ENCODE measurements around the gene SUN1. TPM values are rescaled to one million over a fixed set of nuclear protein-coding genes. Genes with fewer than 3 reads are reported as not detected.
A peak's percentile ranks its signal among the peaks of the same experiment; 100 is the strongest.
"Not testable (repeated sequence)": the region's sequence is repeated elsewhere in the genome, so short reads cannot be mapped to it uniquely, and the experiment has no call there.

The SUN1 gene
- polyA plus RNA-seq, 3 donors: 44.2 to 154 (median 51.5) TPM

- 100% methylated on average over 6 of the region's 12 CpGs for WGBS (ENCODE audit: insufficient coverage)
- no peak for TF ChIP-seq CTCF (IDR thresholded peaks at IDR 0.05)
- intact Hi-C loops (cut with micrococcal nuclease): no loop called here
- Mint-ChIP-seq H3K4me1 (peaks cover 43% of the 10 kb centered on the region), H3K4me3 (peak overlapping the region in 1 of 2 donors; percentile 7), H3K9me3 (peaks cover 0 to 7% (median 0%) of the 10 kb centered on the region in 7 donors), H3K36me3 (peaks cover 1 to 5% of the 10 kb centered on the region in 2 donors), H3K27ac (peak overlapping the region in 1 of 7 donors; percentile 56), H3K27me3 (ENCODE audit: low read depth in 3 of 3) (peaks cover 6 to 23% (median 13%) of the 10 kb centered on the region in 3 donors)
- Histone ChIP-seq H2AFZ (ENCODE audit: insufficient read depth, low read depth, low read length, poor library complexity, severe bottlenecking) (no peak overlapping the region), H3K36me3 (replicated peaks in 1 of 2; ENCODE audit: control insufficient read depth in 1 of 2, insufficient read depth in 2 of 2, low read length in 2 of 2) (no peaks in the 10 kb centered on the region), H3K9me3 (replicated peaks in 1 of 2; ENCODE audit: control insufficient read depth in 1 of 2, insufficient read depth in 1 of 2, low read length in 2 of 2) (peaks cover 0 to 2% of the 10 kb centered on the region in 2 donors), H3K4me2 (replicated peaks; ENCODE audit: extremely low read depth, low read length, poor library complexity, severe bottlenecking) (no peak overlapping the region), H3K9ac (ENCODE audit: insufficient read depth, low read length, poor library complexity, severe bottlenecking) (no peak overlapping the region), H3K27ac (ENCODE audit: low read depth in 1 of 2, low read length in 2 of 2) (peak overlapping the region in 1 of 2 donors; percentile 62), H3K4me1 (ENCODE audit: control insufficient read depth in 1 of 2, insufficient read depth in 2 of 2, low read length in 2 of 2) (peaks cover 27 to 34% of the 10 kb centered on the region in 2 donors), H3K4me3 (replicated peaks in 1 of 3; ENCODE audit: low read depth in 2 of 3, low read length in 3 of 3) (no peak overlapping the region), H4K20me1 (ENCODE audit: insufficient read depth, low read length) (no peaks in the 10 kb centered on the region), H3K27me3 (ENCODE audit: control insufficient read depth in 2 of 2, insufficient read depth in 2 of 2, low read length in 2 of 2) (peaks cover 0 to 2% of the 10 kb centered on the region in 2 donors), H3K79me2 (ENCODE audit: insufficient read depth, low read length) (no peaks in the 10 kb centered on the region)
- no peak for DNase-seq
Measured at GRCh38 chr7:798921-799470, 33.3 kb upstream of the SUN1 start.

- Histone ChIP-seq H3K27me3 (ENCODE audit: control insufficient read depth in 2 of 2, insufficient read depth in 2 of 2, low read length in 2 of 2) (peaks cover 0 to 7% of the 10 kb centered on the region in 2 donors), H3K27ac (ENCODE audit: low read depth in 1 of 2, low read length in 2 of 2) (no peak overlapping the region), H3K79me2 (ENCODE audit: insufficient read depth, low read length) (no peaks in the 10 kb centered on the region), H3K4me1 (ENCODE audit: control insufficient read depth in 1 of 2, insufficient read depth in 2 of 2, low read length in 2 of 2) (peaks cover 32 to 38% of the 10 kb centered on the region in 2 donors), H3K4me3 (replicated peaks in 1 of 3; ENCODE audit: low read depth in 2 of 3, low read length in 3 of 3) (no peak overlapping the region), H3K9ac (ENCODE audit: insufficient read depth, low read length, poor library complexity, severe bottlenecking) (no peak overlapping the region), H3K4me2 (replicated peaks; ENCODE audit: extremely low read depth, low read length, poor library complexity, severe bottlenecking) (no peak overlapping the region), H3K36me3 (replicated peaks in 1 of 2; ENCODE audit: control insufficient read depth in 1 of 2, insufficient read depth in 2 of 2, low read length in 2 of 2) (no peaks in the 10 kb centered on the region), H2AFZ (ENCODE audit: insufficient read depth, low read depth, low read length, poor library complexity, severe bottlenecking) (no peak overlapping the region), H4K20me1 (ENCODE audit: insufficient read depth, low read length) (no peaks in the 10 kb centered on the region), H3K9me3 (replicated peaks in 1 of 2; ENCODE audit: control insufficient read depth in 1 of 2, insufficient read depth in 1 of 2, low read length in 2 of 2) (peaks cover 0 to 2% of the 10 kb centered on the region in 2 donors)
- intact Hi-C loops (cut with micrococcal nuclease): no loop called here
- no CpG with 5 or more reads among the region's 7 CpGs for WGBS (ENCODE audit: insufficient coverage)
- Mint-ChIP-seq H3K4me3 (no peak overlapping the region), H3K27me3 (ENCODE audit: low read depth in 3 of 3) (peaks cover 11 to 37% (median 25%) of the 10 kb centered on the region in 3 donors), H3K36me3 (peaks cover 1 to 5% of the 10 kb centered on the region in 2 donors), H3K9me3 (peaks cover 0 to 7% (median 4%) of the 10 kb centered on the region in 7 donors), H3K27ac (peak overlapping the region in 1 of 7 donors; percentile 76), H3K4me1 (peaks cover 54% of the 10 kb centered on the region)
- no peak for DNase-seq
- TF ChIP-seq CTCF (IDR thresholded peaks at IDR 0.05): no peak
Measured at GRCh38 chr7:800692-801091, 31.6 kb upstream of the SUN1 start.

GRCh38 chr7:801351-801750 lies 30.9 kb upstream of the SUN1 start:
- H3K36me3 ChIP-seq (replicated peaks in 1 of 2; ENCODE audit: control insufficient read depth in 1 of 2, insufficient read depth in 2 of 2, low read length in 2 of 2); H3K4me2 ChIP-seq (replicated peaks; ENCODE audit: extremely low read depth, low read length, poor library complexity, severe bottlenecking); H3K36me3 Mint-ChIP-seq; H3K4me3 ChIP-seq (replicated peaks in 1 of 3; ENCODE audit: low read depth in 2 of 3, low read length in 3 of 3); H3K9ac ChIP-seq (ENCODE audit: insufficient read depth, low read length, poor library complexity, severe bottlenecking); H3K79me2 ChIP-seq (ENCODE audit: insufficient read depth, low read length); DNase-seq; H4K20me1 ChIP-seq (ENCODE audit: insufficient read depth, low read length); H3K9me3 ChIP-seq (replicated peaks in 1 of 2; ENCODE audit: control insufficient read depth in 1 of 2, insufficient read depth in 1 of 2, low read length in 2 of 2); intact Hi-C loops (cut with micrococcal nuclease); H2AFZ ChIP-seq (ENCODE audit: insufficient read depth, low read depth, low read length, poor library complexity, severe bottlenecking); H3K27me3 ChIP-seq (ENCODE audit: control insufficient read depth in 2 of 2, insufficient read depth in 2 of 2, low read length in 2 of 2); H3K27ac ChIP-seq (ENCODE audit: low read depth in 1 of 2, low read length in 2 of 2): not testable (repeated sequence)
- peaks cover 11 to 42% (median 23%) of the 10 kb centered on the region in 3 donors for H3K27me3 Mint-ChIP-seq (ENCODE audit: low read depth in 3 of 3)
- H3K9me3 Mint-ChIP-seq: peaks cover 0 to 11% (median 4%) of the 10 kb centered on the region in 7 donors
- H3K27ac Mint-ChIP-seq: peak overlapping the region in 1 of 7 donors; percentile 50
- peak overlapping the region in 1 of 2 donors; percentile 24 for H3K4me3 Mint-ChIP-seq
- peaks cover 54% of the 10 kb centered on the region for H3K4me1 Mint-ChIP-seq
- WGBS (ENCODE audit: insufficient coverage): no CpG with 5 or more reads among the region's 6 CpGs
- peaks cover 32 to 38% of the 10 kb centered on the region in 2 donors for H3K4me1 ChIP-seq (ENCODE audit: control insufficient read depth in 1 of 2, insufficient read depth in 2 of 2, low read length in 2 of 2)
